Body of pancreas (tissue), 4 donors: ENCODE measurements around the gene TMEM109. TPM values are rescaled to one million over a fixed set of nuclear protein-coding genes. Genes with fewer than 3 reads are reported as not detected.
A peak's percentile ranks its signal among the peaks of the same experiment; 100 is the strongest.
"Not testable (repeated sequence)": the region's sequence is repeated elsewhere in the genome, so short reads cannot be mapped to it uniquely, and the experiment has no call there.

ENCODE experiments used
- ATAC-seq: fragments of 150-250 bp; one replicate; pipeline ENCODE4 v1.9.1; 2016
- DNase-seq, 4 donors: peaks; one replicate each; pipeline ENCODE4 v3.0.0-alpha.2; 2019
- H3K27ac ChIP-seq, 4 donors: fragments of 200-600 bp; sonication (generic); 1 replicate in 3 of 4; 2 replicates in 1 of 4; pipeline versions ENCODE4 v1.5.1 to v1.6.1; 2016 to 2019; ENCODE audit warnings: mild to moderate bottlenecking in 1 of 4, mixed read lengths in 1 of 4, moderate library complexity in 1 of 4
- H3K27me3 ChIP-seq, 2 donors: fragments of 200-600 bp; sonication (generic); one replicate each; pipeline ENCODE4 v1.6.0; 2016; ENCODE audit warnings: mild to moderate bottlenecking in 1 of 2
- H3K36me3 ChIP-seq, 2 donors: fragments of 200-600 bp; sonication (generic); replicated peaks in 1 of 2; 2 replicates each; pipeline ENCODE4 v1.5.1; 2016; ENCODE audit warnings: low read depth in 2 of 2; ENCODE audit not compliant: insufficient read depth in 1 of 2
- H3K4me1 ChIP-seq: fragments of 200-600 bp; sonication (generic); one replicate; pipeline ENCODE4 v1.6.0; 2016
- H3K4me3 ChIP-seq, 2 donors: fragments of 200-600 bp; sonication (generic); 1 replicate in 1 of 2; 2 replicates in 1 of 2; pipeline ENCODE4 v1.5.1; 2016 to 2019
- H3K9me3 ChIP-seq, 3 donors: fragments of 200-600 bp; sonication (generic); 1 replicate in 2 of 3; 2 replicates in 1 of 3; pipeline ENCODE4 v1.5.1; 2016
- CTCF ChIP-seq, 7 experiments: fragments of 450-650 bp in 4 of 7; fragments of 200-600 bp in 3 of 7; sonication (generic) in 3 of 7; IDR thresholded peaks; one replicate each; pipeline ENCODE4 v1.5.1; 2016 to 2019; ENCODE audit warnings: antibody characterized with exemption in 7 of 7
- POLR2A ChIP-seq, 3 donors: fragments of 450-650 bp; IDR thresholded peaks; one replicate each; pipeline ENCODE4 v1.6.1; 2016; ENCODE audit warnings: antibody characterized with exemption in 3 of 3, mild to moderate bottlenecking in 2 of 3
- WGBS, 2 donors: methylation state at CpG; one replicate each; pipeline ENCODE4 v1.1.5; 2017; 5-methylcytosine and 5-hydroxymethylcytosine counted together
- intact Hi-C: fragments of 100-400 bp; cut with DNase I; formaldehyde crosslinking; loops from one replicate; pipeline ENCODE4 v1.15.1; 2023
- total RNA-seq, 2 donors: library from RNA; depleted of rRNA; stranded (reverse); fragments of >200 nt; gene quantifications; one replicate each; pipeline ENCODE4 v1.1.0, GENCODE V29; 2016

Gene TMEM109
- total RNA-seq, 2 donors from 2014 or later, result 59.9 to 62.6 TPM

GRCh38 chr11:60905047-60905446 lies 8.9 kb upstream of the TMEM109 start:
- intact Hi-C loops, result no loop called here

GRCh38 chr11:60905551-60906113 lies 8.3 kb upstream of the TMEM109 start:
- intact Hi-C loops, result no loop called here
- no peaks in the 10 kb centered on the region for H3K27me3 ChIP-seq
- peak in 3 of 4 donors; percentile 41 to 54 (median 43) for DNase-seq
- H3K9me3 ChIP-seq, result no peaks in the 10 kb centered on the region
- H3K4me3 ChIP-seq, result peak overlapping the region; percentile 75 to 95
- H3K4me1 ChIP-seq, result peaks cover 33% of the 10 kb centered on the region
- peak; percentile 37 for ATAC-seq
- 5 to 7% methylated on average over 14 to 16 of the region's 16 CpGs for WGBS, 2 donors
- H3K27ac ChIP-seq, result peak overlapping the region; percentile 86 to 96 (median 95)
- TF ChIP-seq POLR2A (IDR thresholded peaks at IDR 0.05), result no peak
- no peak for TF ChIP-seq CTCF (IDR thresholded peaks at IDR 0.05)
- peaks cover 2 to 20% of the 10 kb centered on the region in 2 donors for H3K36me3 ChIP-seq

More at GRCh38 chr11:60905047-60905446, 8.9 kb upstream of the TMEM109 start:
- no peaks in the 10 kb centered on the region for H3K9me3 ChIP-seq
- no peak for ATAC-seq
- H3K27me3 ChIP-seq, result no peaks in the 10 kb centered on the region
- H3K27ac ChIP-seq, result peak overlapping the region in 3 of 4 donors; percentile 7 to 96 (median 9)
- DNase-seq, result no peak
- no peak overlapping the region for H3K4me3 ChIP-seq
- peaks cover 33% of the 10 kb centered on the region for H3K4me1 ChIP-seq
- H3K36me3 ChIP-seq, result peaks cover 4 to 26% of the 10 kb centered on the region in 2 donors
- no peak for TF ChIP-seq POLR2A (IDR thresholded peaks at IDR 0.05)
- no peak for TF ChIP-seq CTCF (IDR thresholded peaks at IDR 0.05)
- WGBS, 2 donors, result 46 to 51% methylated on average over 6 of the region's 6 CpGs

GRCh38 chr11:60906132-60906972 lies 7.6 kb upstream of the TMEM109 start, which contains the start of gene PRPF19:
PRPF19 (minus strand) TSS chr11:60906585; CDS start chr11:60906382, 203 bp downstream.
- no peaks in the 10 kb centered on the region for H3K9me3 ChIP-seq
- ATAC-seq, result peak; percentile 99
- peak within 1 kb of the TSS; percentile 86 to 96 (median 95) for H3K27ac ChIP-seq
- H3K4me3 ChIP-seq, result peak within 1 kb of the TSS; percentile 75 to 95
- H3K27me3 ChIP-seq, result no peaks in the 10 kb centered on the region
- peaks cover 0 to 13% of the 10 kb centered on the region in 2 donors for H3K36me3 ChIP-seq
- peak; percentile 97 to 98 (median 97) for DNase-seq
- 1% methylated on average over 44 to 67 of the region's 75 CpGs for WGBS, 2 donors
- intact Hi-C loops, result no loop called here
- peaks cover 33% of the 10 kb centered on the region for H3K4me1 ChIP-seq
- peak; percentile 86 to 90 (median 86) for TF ChIP-seq POLR2A (IDR thresholded peaks at IDR 0.05)
- TF ChIP-seq CTCF (IDR thresholded peaks at IDR 0.05), result peak in 1 of 7 experiments; percentile 11

- intact Hi-C loops, result no loop called here
These were observed 5.2 kb upstream of the TMEM109 start for GRCh38 chr11:60908803-60909202.

GRCh38 chr11:60909680-60910280 lies 4.2 kb upstream of the TMEM109 start:
- H3K27me3 ChIP-seq, H3K4me3 ChIP-seq, H3K27ac ChIP-seq, DNase-seq, ATAC-seq, H3K36me3 ChIP-seq, H3K9me3 ChIP-seq, intact Hi-C loops: not testable (repeated sequence)
- 70 to 79% methylated on average over 3 of the region's 3 CpGs for WGBS, 2 donors
- peaks cover 24% of the 10 kb centered on the region for H3K4me1 ChIP-seq

More at GRCh38 chr11:60908803-60909202, 5.2 kb upstream of the TMEM109 start:
- TF ChIP-seq CTCF (IDR thresholded peaks at IDR 0.05) (no peak), POLR2A (IDR thresholded peaks at IDR 0.05) (no peak)
- Histone ChIP-seq H3K4me1 (peaks cover 31% of the 10 kb centered on the region), H3K27me3 (no peaks in the 10 kb centered on the region), H3K9me3 (no peaks in the 10 kb centered on the region), H3K4me3 (no peak overlapping the region), H3K36me3 (no peaks in the 10 kb centered on the region), H3K27ac (no peak overlapping the region)
- DNase-seq (no peak), ATAC-seq (no peak)
- 21 to 79% methylated on average over 1 of the region's 1 CpG for WGBS, 2 donors
